ENCODE measurements around the gene GYS2.

DNA sequence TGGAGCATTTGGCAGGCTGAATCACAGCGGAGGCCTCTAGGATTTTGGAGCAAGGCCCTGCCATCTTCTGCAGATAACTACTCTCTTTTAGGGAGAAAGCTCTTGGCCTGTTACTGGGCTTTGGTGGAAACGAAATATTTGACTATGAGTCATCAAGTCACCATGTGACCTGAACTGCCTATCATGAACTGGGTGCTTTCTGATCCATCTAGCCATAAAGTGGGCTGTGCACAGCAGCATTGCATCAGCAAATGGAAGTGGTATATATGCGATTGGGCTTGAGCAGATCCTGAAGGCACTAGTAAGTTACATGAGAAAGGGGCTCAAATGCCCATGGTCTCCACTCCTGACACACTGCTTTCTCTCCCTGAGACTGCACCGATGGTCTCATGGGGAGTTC, 21.1 kb downstream of the GYS2 start:
- TF ChIP-seq POLR2A (IDR thresholded peaks at IDR 0.05) (no peak), EP300 (IDR thresholded peaks at IDR 0.05) (no peak)
- TF ChIP-seq, protein P1, sequence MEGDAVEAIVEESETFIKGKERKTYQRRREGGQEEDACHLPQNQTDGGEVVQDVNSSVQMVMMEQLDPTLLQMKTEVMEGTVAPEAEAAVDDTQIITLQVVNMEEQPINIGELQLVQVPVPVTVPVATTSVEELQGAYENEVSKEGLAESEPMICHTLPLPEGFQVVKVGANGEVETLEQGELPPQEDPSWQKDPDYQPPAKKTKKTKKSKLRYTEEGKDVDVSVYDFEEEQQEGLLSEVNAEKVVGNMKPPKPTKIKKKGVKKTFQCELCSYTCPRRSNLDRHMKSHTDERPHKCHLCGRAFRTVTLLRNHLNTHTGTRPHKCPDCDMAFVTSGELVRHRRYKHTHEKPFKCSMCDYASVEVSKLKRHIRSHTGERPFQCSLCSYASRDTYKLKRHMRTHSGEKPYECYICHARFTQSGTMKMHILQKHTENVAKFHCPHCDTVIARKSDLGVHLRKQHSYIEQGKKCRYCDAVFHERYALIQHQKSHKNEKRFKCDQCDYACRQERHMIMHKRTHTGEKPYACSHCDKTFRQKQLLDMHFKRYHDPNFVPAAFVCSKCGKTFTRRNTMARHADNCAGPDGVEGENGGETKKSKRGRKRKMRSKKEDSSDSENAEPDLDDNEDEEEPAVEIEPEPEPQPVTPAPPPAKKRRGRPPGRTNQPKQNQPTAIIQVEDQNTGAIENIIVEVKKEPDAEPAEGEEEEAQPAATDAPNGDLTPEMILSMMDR (IDR thresholded peaks at IDR 0.05) = no peak

Measured in tibial nerve (tissue), 4 donors.